Pancreas (tissue), 10 donors: ENCODE data around the gene SLC44A2. TPM values are rescaled to one million over a fixed set of nuclear protein-coding genes. Genes with fewer than 3 reads are reported as not detected.
A peak's percentile ranks its signal among the peaks of the same experiment; 100 is the strongest.

Experiments
- ATAC-seq, 4 donors: fragments of 200-7000 bp; cut with Tn5 transposase; one replicate each; pipeline versions ENCODE4 v1.8.0 to v1.9.1; 2020; ENCODE audit warnings: mild to moderate bottlenecking in 4 of 4, moderate library complexity in 4 of 4
- DNase-seq, 6 donors: peaks; one replicate each; pipeline ENCODE4 v3.0.0-alpha.2; 2020
- FAIRE-seq: peaks from 2 replicates; lab custom pipeline; 2012; peaks lifted over from hg19 to GRCh38; lab: Jason Lieb, UNC
- H3K27ac ChIP-seq, 4 donors: fragments of 200-600 bp; sonication (generic); 1 replicate in 3 of 4; 2 replicates in 1 of 4; pipeline versions ENCODE4 v1.5.0 to v1.8.0; 2020
- H3K27me3 ChIP-seq, 4 donors: fragments of 200-600 bp; one replicate each; pipeline ENCODE4 v1.8.0; 2021
- H3K36me3 ChIP-seq, 3 donors: fragments of 200-600 bp; sonication (generic) in 1 of 3; one replicate each; pipeline versions ENCODE4 v1.5.0 to v1.8.0; 2020 to 2021
- H3K4me1 ChIP-seq, 3 donors: fragments of 200-600 bp; one replicate each; pipeline ENCODE4 v1.8.0; 2021
- H3K4me3 ChIP-seq, 4 donors: fragments of 200-600 bp; sonication (generic) in 2 of 4; one replicate each; pipeline versions ENCODE4 v1.5.0 to v1.8.0; 2020 to 2021
- H3K9me3 ChIP-seq, 4 donors: fragments of 200-600 bp; one replicate each; pipeline ENCODE4 v1.8.0; 2021
- CTCF ChIP-seq, 4 donors: fragments of 200-600 bp; sonication (generic) in 3 of 4; IDR thresholded peaks; one replicate each; pipeline versions ENCODE4 v1.5.0 to v1.8.0; 2021; ENCODE audit warnings: antibody characterized with exemption in 4 of 4
- WGBS, 2 donors: extraction: QIAGEN DNeasy Blood & Tissue Kit; methylation state at CpG; one replicate each; pipeline ENCODE4 v1.1.7; 2013; 5-methylcytosine and 5-hydroxymethylcytosine counted together
- intact Hi-C, 3 donors: fragments of 100-400 bp; cut with DNase I; formaldehyde crosslinking; loops; one replicate each; pipeline versions ENCODE4 v1.11.1 to v1.14.2; 2022
- polyA plus RNA-seq, 2 donors: library from polyadenylated mRNA; stranded (reverse); fragments of 200-250 nt; gene quantifications; one replicate each; pipeline ENCODE4 v1.2.3, GENCODE V29; 2013
- total RNA-seq, 6 donors: library from RNA; stranded (reverse); fragmentation: NEBNext Ultra II Directional in 4 of 6; extraction: Animal tissue kit (Norgen Biotek cat#: 25700) in 4 of 6; gene quantifications; one replicate each; pipeline versions ENCODE4 v1.2.1 to v1.2.4, GENCODE V29; 2021 to 2023
- donor health status: healthy with polysubstance abuse.
- donor health status: DM: no; HTN: no; CAD: no; lungs with moderate emphysema.
- donor health status: DM: no; HTN: no; CAD: no.
- donor health status: control.
- donor health status: control.
- donor health status: Bipolar disorder and iron deficiency.
- donor health status: DM: yes; HTN: yes; CAD: no.
- donor health status: DM: no; HTN: no; CAD: no.
- donor health status: DM: no; HTN: no; CAD: no.
- donor health status: DM: yes; HTN: yes; CAD: no.

The SLC44A2 gene
- total and polyA plus RNA-seq, 8 donors: 32.7 to 69.0 (median 48.4) TPM

- Histone ChIP-seq H3K27me3 (no peaks in the 10 kb centered on the region), H3K36me3 (peaks cover 3 to 35% (median 12%) of the 10 kb centered on the region in 3 donors), H3K4me1 (peaks cover 0 to 3% (median 0%) of the 10 kb centered on the region in 3 donors), H3K9me3 (no peaks in the 10 kb centered on the region), H3K27ac (no peak overlapping the region), H3K4me3 (no peak overlapping the region)
- FAIRE-seq (no peak), DNase-seq (no peak), ATAC-seq (peak in 1 of 4 donors; percentile 3)
- intact Hi-C loops: loop anchor here (5.0 to 10.0 kb wide), 3 partner anchors 58 to 145 kb away; no protein-coding TSS in a partner anchor
- no peak for TF ChIP-seq CTCF (IDR thresholded peaks at IDR 0.05)
- WGBS, 2 donors: 88 to 89% methylated on average over 8 of the region's 8 CpGs
Observed at GRCh38 chr19:10639836-10640235, 14.5 kb downstream of the SLC44A2 start.

DNA sequence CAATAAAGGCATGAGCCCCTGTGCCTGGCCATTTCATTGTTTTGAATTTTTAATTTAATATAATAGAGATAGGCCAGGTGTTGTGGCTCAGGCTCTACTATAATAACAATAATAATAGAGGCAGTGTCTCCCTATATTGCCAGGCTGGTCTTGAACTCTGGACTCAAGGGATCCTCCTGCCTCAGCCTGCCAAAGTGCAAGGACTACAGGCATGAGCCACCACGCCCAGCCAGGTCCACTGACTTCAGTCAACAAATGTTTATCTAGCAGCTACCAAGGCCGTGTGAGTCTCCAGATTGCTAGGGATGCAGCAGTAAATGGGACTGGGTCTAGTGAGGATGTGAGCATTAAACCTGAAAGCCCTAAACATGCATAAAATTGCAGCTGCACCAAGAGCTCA is 15.0 kb downstream of the SLC44A2 start:
- no peak overlapping the region for H3K27ac ChIP-seq
- H3K9me3 ChIP-seq: no peaks in the 10 kb centered on the region
- DNase-seq (no peak), FAIRE-seq (no peak), ATAC-seq (no peak)
- peaks cover 3 to 32% (median 10%) of the 10 kb centered on the region in 3 donors for H3K36me3 ChIP-seq
- H3K4me3 ChIP-seq: no peak overlapping the region
- no peak for TF ChIP-seq CTCF (IDR thresholded peaks at IDR 0.05)
- peaks cover 0 to 3% (median 0%) of the 10 kb centered on the region in 3 donors for H3K4me1 ChIP-seq
- intact Hi-C loops: loop anchor here in 2 of 3 donors (5.0 to 10.0 kb wide), 2 partner anchors 58 to 66 kb away; no protein-coding TSS in a partner anchor
- WGBS, 2 donors: 44 to 49% methylated on average over 2 of the region's 2 CpGs
- no peaks in the 10 kb centered on the region for H3K27me3 ChIP-seq

GRCh38 chr19:10641248-10641647 is 15.9 kb downstream of the SLC44A2 start:
- H3K27ac ChIP-seq: no peak overlapping the region
- no peak for TF ChIP-seq CTCF (IDR thresholded peaks at IDR 0.05)
- no peaks in the 10 kb centered on the region for H3K27me3 ChIP-seq
- FAIRE-seq (no peak), ATAC-seq (no peak), DNase-seq (no peak)
- peaks cover under 1 to 31% (median 8%) of the 10 kb centered on the region in 3 donors for H3K36me3 ChIP-seq
- no peaks in the 10 kb centered on the region for H3K9me3 ChIP-seq
- peaks cover 0 to 3% (median 2%) of the 10 kb centered on the region in 3 donors for H3K4me1 ChIP-seq
- no peak overlapping the region for H3K4me3 ChIP-seq
- intact Hi-C loops: loop anchor here in 2 of 3 donors (5.0 to 10.0 kb wide), 2 partner anchors 59 to 66 kb away; no protein-coding TSS in a partner anchor
- WGBS, 2 donors: 79 to 82% methylated on average over 4 of the region's 4 CpGs

GRCh38 chr19:10642473-10643171 is 17.3 kb downstream of the SLC44A2 start:
- H3K36me3 ChIP-seq: peaks cover 0 to 22% (median 2%) of the 10 kb centered on the region in 3 donors
- H3K4me3 ChIP-seq: no peak overlapping the region
- WGBS, 2 donors: 83 to 85% methylated on average over 25 of the region's 25 CpGs
- FAIRE-seq (no peak), DNase-seq (no peak), ATAC-seq (no peak)
- intact Hi-C loops: loop anchor here in 2 of 3 donors (5.0 to 10.0 kb wide), 2 partner anchors 60 to 68 kb away; no protein-coding TSS in a partner anchor
- H3K27ac ChIP-seq: peak overlapping the region in 1 of 4 donors; percentile 64
- no peak for TF ChIP-seq CTCF (IDR thresholded peaks at IDR 0.05)
- no peaks in the 10 kb centered on the region for H3K9me3 ChIP-seq
- peaks cover 0 to 7% (median 3%) of the 10 kb centered on the region in 3 donors for H3K4me1 ChIP-seq
- no peaks in the 10 kb centered on the region for H3K27me3 ChIP-seq
